ENCODE measurements around the gene IQGAP3. TPM values are rescaled to one million over a fixed set of nuclear protein-coding genes. Genes with fewer than 3 reads are reported as not detected.

The IQGAP3 gene
- total RNA-seq, 2 experiments from 2014 or later: not detected

DNA sequence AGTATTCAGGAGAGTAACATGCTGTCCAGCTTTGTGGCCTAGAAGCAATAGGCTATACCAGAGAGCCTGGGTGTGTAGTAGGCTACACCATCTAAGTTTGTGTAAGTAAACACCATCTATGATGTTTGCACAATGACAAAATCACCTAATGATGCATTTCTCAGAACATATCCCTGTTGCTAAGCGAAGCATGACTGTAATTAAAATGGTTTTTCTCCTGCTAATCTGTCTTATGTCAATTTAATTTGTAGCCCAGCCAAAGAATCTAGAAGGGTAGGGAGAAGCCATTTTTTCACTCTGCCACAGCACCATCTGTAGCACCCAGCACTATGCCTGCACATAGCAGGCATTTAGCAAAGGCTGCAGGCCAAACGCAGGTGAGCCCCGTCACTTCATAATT is 5.2 kb upstream of the IQGAP3 start:
- H3K27ac ChIP-seq (ENCODE audit: low read depth in 1 of 2, low read length in 2 of 2): no peak overlapping the region
- Mint-ChIP-seq H3K4me3 (no peak overlapping the region), H3K9me3 (no peaks in the 10 kb centered on the region), H3K4me1 (ENCODE audit: low read depth) (peaks cover 21% of the 10 kb centered on the region), H3K27ac (no peak overlapping the region), H3K36me3 (ENCODE audit: low read depth) (no peaks in the 10 kb centered on the region), H3K27me3 (peaks cover 17% of the 10 kb centered on the region)
- peaks cover 2 to 8% of the 10 kb centered on the region in 2 experiments for H3K27me3 ChIP-seq (ENCODE audit: control insufficient read depth in 1 of 2, insufficient read depth in 2 of 2, low read length in 2 of 2)
- CTCF ChIA-PET: no interaction called here
- no peak for DNase-seq
- no peak for ATAC-seq (ENCODE audit: poor library complexity)
- no peaks in the 10 kb centered on the region for H3K9me3 ChIP-seq (ENCODE audit: control insufficient read depth in 1 of 2, insufficient read depth in 1 of 2, low read length in 2 of 2)
- TF ChIP-seq, protein P1, sequence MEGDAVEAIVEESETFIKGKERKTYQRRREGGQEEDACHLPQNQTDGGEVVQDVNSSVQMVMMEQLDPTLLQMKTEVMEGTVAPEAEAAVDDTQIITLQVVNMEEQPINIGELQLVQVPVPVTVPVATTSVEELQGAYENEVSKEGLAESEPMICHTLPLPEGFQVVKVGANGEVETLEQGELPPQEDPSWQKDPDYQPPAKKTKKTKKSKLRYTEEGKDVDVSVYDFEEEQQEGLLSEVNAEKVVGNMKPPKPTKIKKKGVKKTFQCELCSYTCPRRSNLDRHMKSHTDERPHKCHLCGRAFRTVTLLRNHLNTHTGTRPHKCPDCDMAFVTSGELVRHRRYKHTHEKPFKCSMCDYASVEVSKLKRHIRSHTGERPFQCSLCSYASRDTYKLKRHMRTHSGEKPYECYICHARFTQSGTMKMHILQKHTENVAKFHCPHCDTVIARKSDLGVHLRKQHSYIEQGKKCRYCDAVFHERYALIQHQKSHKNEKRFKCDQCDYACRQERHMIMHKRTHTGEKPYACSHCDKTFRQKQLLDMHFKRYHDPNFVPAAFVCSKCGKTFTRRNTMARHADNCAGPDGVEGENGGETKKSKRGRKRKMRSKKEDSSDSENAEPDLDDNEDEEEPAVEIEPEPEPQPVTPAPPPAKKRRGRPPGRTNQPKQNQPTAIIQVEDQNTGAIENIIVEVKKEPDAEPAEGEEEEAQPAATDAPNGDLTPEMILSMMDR (IDR thresholded peaks at IDR 0.05): no peak
- POLR2A ChIA-PET: no interaction called here
- peaks cover 19% of the 10 kb centered on the region for H3K4me1 ChIP-seq (ENCODE audit: insufficient read depth, low read length)
- intact Hi-C loops (cut with DNase I, micrococcal nuclease): no loop called here
- no peaks in the 10 kb centered on the region for H3K36me3 ChIP-seq (ENCODE audit: insufficient read depth, low read length)
- no peak overlapping the region for H3K4me3 ChIP-seq (ENCODE audit: low read length)

DNA sequence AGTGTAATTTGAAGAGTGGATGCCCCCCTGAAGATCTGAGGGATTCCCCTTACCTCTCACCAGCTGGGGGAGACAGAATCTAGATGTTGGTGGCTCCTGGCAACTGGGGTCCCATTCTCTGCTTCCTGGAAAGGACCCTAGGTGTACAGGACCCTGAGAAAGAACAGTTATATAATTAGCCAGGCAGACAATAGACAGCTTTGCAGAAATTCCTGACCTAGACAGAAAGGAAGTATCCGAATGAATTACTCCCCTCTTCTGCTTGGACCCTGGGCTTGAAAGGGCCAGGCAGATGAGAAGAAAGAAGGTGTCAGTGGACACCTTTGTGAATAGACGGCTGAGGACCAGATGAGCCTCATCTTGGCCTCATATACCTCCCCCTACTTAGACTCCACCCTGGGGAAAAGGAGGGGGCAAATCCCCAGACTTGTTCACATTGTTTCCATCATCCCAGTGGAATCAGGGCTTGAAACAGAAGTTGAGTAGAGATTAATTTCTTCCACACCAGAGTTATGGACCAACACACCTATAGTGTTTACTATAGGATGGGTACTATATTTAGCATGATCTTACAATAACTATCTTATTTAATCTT is 1.8 kb upstream of the IQGAP3 start:
- Histone ChIP-seq H3K27ac (ENCODE audit: low read depth in 1 of 2, low read length in 2 of 2) (no peak overlapping the region), H3K27me3 (ENCODE audit: control insufficient read depth in 1 of 2, insufficient read depth in 2 of 2, low read length in 2 of 2) (peaks cover 21 to 30% of the 10 kb centered on the region in 2 experiments), H3K36me3 (ENCODE audit: insufficient read depth, low read length) (no peaks in the 10 kb centered on the region), H3K4me1 (ENCODE audit: insufficient read depth, low read length) (peaks cover 12% of the 10 kb centered on the region), H3K4me3 (ENCODE audit: low read length) (no peak overlapping the region), H3K9me3 (ENCODE audit: control insufficient read depth in 1 of 2, insufficient read depth in 1 of 2, low read length in 2 of 2) (peaks cover 0 to 6% of the 10 kb centered on the region in 2 experiments)
- no peak for ATAC-seq (ENCODE audit: poor library complexity)
- DNase-seq: no peak
- intact Hi-C loops (cut with DNase I, micrococcal nuclease): no loop called here
- Mint-ChIP-seq H3K27me3 (peaks cover 38% of the 10 kb centered on the region), H3K4me3 (no peak overlapping the region), H3K27ac (no peak overlapping the region), H3K9me3 (no peaks in the 10 kb centered on the region), H3K4me1 (ENCODE audit: low read depth) (peaks cover 17% of the 10 kb centered on the region), H3K36me3 (ENCODE audit: low read depth) (no peaks in the 10 kb centered on the region)
- TF ChIP-seq, protein P1 (IDR thresholded peaks at IDR 0.05): no peak
- POLR2A ChIA-PET: interaction anchor here (1.4 kb wide), 1 partner anchor 17 kb away, joined by 4 read pairs; the partner anchor contains the start of gene NAXE
- CTCF ChIA-PET: interaction anchor here (1.4 kb wide), 1 partner anchor 93 kb away, joined by 4 read pairs; no protein-coding TSS in a partner anchor

DNA sequence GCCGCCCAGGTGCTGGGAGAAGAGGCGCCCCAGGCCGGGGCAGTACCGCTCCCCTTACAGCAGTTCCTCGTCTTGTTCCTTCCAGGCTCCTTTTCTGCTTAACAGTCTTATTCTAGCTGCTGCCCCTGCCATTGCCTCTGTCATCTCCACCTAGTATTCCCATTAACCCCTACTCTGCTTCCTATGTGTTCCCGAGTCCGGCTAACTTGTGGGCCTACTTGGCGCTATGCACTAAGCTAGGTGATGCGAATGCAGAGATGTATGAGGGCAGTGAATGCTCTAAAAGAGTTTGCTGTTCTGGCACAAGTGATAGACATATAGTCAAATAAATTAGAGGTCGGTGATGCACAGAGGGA is 276 bp upstream of the IQGAP3 start:
- H3K4me1 ChIP-seq (ENCODE audit: insufficient read depth, low read length): peaks cover 12% of the 10 kb centered on the region
- no peak for ATAC-seq (ENCODE audit: poor library complexity)
- Mint-ChIP-seq H3K27ac (no peak overlapping the region), H3K27me3 (peaks cover 38% of the 10 kb centered on the region), H3K36me3 (ENCODE audit: low read depth) (no peaks in the 10 kb centered on the region), H3K4me1 (ENCODE audit: low read depth) (peaks cover 17% of the 10 kb centered on the region), H3K4me3 (peak overlapping the region; percentile 82), H3K9me3 (no peaks in the 10 kb centered on the region)
- TF ChIP-seq, protein P1 (IDR thresholded peaks at IDR 0.05): no peak
- no peaks in the 10 kb centered on the region for H3K36me3 ChIP-seq (ENCODE audit: insufficient read depth, low read length)
- CTCF ChIA-PET: interaction anchor here (1.1 to 3.3 kb wide), 2 partner anchors 36 to 92 kb away, joined by 3 to 9 read pairs; no protein-coding TSS in a partner anchor
- peaks cover 21 to 30% of the 10 kb centered on the region in 2 experiments for H3K27me3 ChIP-seq (ENCODE audit: control insufficient read depth in 1 of 2, insufficient read depth in 2 of 2, low read length in 2 of 2)
- DNase-seq: no peak
- peaks cover 0 to 6% of the 10 kb centered on the region in 2 experiments for H3K9me3 ChIP-seq (ENCODE audit: control insufficient read depth in 1 of 2, insufficient read depth in 1 of 2, low read length in 2 of 2)
- intact Hi-C loops (cut with DNase I, micrococcal nuclease): no loop called here
- POLR2A ChIA-PET: interaction anchor here (1.4 to 2.0 kb wide), 4 partner anchors 9 to 72 kb away, joined by 4 to 15 read pairs (median 6); partner anchors contain the start of genes MEF2D and NAXE
- H3K27ac ChIP-seq (ENCODE audit: low read depth in 1 of 2, low read length in 2 of 2): no peak overlapping the region
- peak overlapping the region; percentile 44 for H3K4me3 ChIP-seq (ENCODE audit: low read length)

All from CD4-positive, alpha-beta T cell (primary cell).